GM21723 (cell line): ENCODE measurements around the gene EAPP.
"Not testable (repeated sequence)": the region's sequence is repeated elsewhere in the genome, so short reads cannot be mapped to it uniquely, and the experiment has no call there.

Experiments
- ATAC-seq: cut with Tn5 transposase; IDR thresholded peaks from one replicate; pipeline ENCODE4 v1.9.1; 2021; ENCODE audit warnings: mild to moderate bottlenecking, moderate library complexity; ENCODE audit not compliant: unreplicated experiment

Gene EAPP

GRCh38 chr14:34539407-34540180 lies at the start of gene EAPP:
Gene EAPP (minus strand): TSS chr14:34539701. CDS start chr14:34539628, 73 bp downstream.
- ATAC-seq = peak; percentile 99

GRCh38 chr14:34583525-34583924 lies 44.0 kb upstream of the EAPP start:
- ATAC-seq = no peak

GRCh38 chr14:34582117-34582680 lies 42.7 kb upstream of the EAPP start:
- ATAC-seq = no peak

- no peak for ATAC-seq
Measured at GRCh38 chr14:34580381-34580780, 40.9 kb upstream of the EAPP start.

- no peak for ATAC-seq
Measured at GRCh38 chr14:34571771-34572170, 32.3 kb upstream of the EAPP start.

- no peak for ATAC-seq
Measured at GRCh38 chr14:34569750-34570149, 30.2 kb upstream of the EAPP start.

- no peak for ATAC-seq
Measured at GRCh38 chr14:34568803-34569202, 29.3 kb upstream of the EAPP start.

GRCh38 chr14:34562776-34563150 lies 23.3 kb upstream of the EAPP start:
- ATAC-seq = no peak

GRCh38 chr14:34562037-34562775 lies 22.7 kb upstream of the EAPP start:
- ATAC-seq = not testable (repeated sequence)

- ATAC-seq = peak; percentile 63
Measured at GRCh38 chr14:34556498-34556829, 17.0 kb upstream of the EAPP start.

GRCh38 chr14:34555583-34556497 lies 16.3 kb upstream of the EAPP start:
- ATAC-seq = peak; percentile 79

GRCh38 chr14:34554540-34555250 lies 15.2 kb upstream of the EAPP start:
- no peak for ATAC-seq

GRCh38 chr14:34549276-34549966 lies 9.9 kb upstream of the EAPP start:
- ATAC-seq = not testable (repeated sequence)

GRCh38 chr14:34548472-34548981 lies 9.0 kb upstream of the EAPP start:
- no peak for ATAC-seq

GRCh38 chr14:34547136-34547520 lies 7.6 kb upstream of the EAPP start:
- peak; percentile 32 for ATAC-seq

- ATAC-seq = peak; percentile 79
Measured at GRCh38 chr14:34546272-34547135, 7.0 kb upstream of the EAPP start.

- ATAC-seq = not testable (repeated sequence)
Measured at GRCh38 chr14:34540181-34541059, 919 bp upstream of the EAPP start.
